ENCODE data around the gene RNASEH1.

DNA sequence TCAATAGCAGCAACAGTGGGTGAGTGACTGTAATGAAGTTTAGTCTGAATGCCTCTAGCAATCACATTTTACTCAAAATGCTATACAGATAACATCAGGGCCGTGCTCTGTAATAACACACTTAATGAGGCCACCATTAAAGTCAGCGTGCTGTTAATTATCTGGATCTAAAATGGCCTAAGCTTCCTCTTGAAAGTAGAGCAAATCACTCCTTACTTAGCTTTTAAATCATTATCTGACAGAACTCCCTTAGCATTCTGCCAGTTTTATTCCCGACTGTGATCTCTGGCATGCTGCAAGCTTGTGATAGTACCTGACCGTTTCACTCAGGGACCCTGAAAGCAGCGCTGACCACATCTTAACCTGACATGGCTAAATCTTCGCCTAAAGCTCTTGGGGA is 25.9 kb upstream of the RNASEH1 start:
- TF ChIP-seq GATA3 (IDR thresholded peaks at IDR 0.05; ENCODE audit: low read depth, low read length) (peak; percentile 91), GATA2 (IDR thresholded peaks at IDR 0.05; ENCODE audit: low read depth, low read length) (peak; percentile 94)
